Activated naive CD8-positive, alpha-beta T cell treated with anti-CD3 and anti-CD28 coated beads, Interleukin-2, amount 50 U/mL, for 16 hours (primary cell): Measurements from ENCODE around the gene VPS33B.
A peak's percentile ranks its signal among the peaks of the same experiment; 100 is the strongest.

ENCODE experiments used
- DNase-seq: peaks from one replicate; pipeline ENCODE4 v3.0.0-alpha.2; 2020; ENCODE audit warnings: low read depth, low spot score

VPS33B gene

DNA sequence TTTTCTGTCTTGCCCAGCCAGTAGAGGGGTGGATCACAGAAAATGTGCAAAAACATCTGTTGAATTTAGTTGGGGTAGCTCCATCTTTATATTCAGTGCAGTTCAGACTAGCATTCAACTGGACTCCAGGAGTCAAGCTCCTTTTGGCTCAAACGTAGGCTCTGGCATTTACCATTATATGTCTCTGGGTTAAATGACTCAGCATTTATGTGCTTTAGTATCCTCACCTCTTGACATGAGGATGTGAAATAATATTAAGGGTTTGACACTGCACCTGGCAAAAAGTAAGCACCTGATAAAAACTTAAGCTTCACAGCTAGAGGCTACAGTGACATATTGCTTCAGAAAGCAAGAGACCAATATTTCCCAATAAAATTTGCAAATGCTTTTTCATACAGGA, 42.8 kb downstream of the VPS33B start:
- no peak for DNase-seq

DNA sequence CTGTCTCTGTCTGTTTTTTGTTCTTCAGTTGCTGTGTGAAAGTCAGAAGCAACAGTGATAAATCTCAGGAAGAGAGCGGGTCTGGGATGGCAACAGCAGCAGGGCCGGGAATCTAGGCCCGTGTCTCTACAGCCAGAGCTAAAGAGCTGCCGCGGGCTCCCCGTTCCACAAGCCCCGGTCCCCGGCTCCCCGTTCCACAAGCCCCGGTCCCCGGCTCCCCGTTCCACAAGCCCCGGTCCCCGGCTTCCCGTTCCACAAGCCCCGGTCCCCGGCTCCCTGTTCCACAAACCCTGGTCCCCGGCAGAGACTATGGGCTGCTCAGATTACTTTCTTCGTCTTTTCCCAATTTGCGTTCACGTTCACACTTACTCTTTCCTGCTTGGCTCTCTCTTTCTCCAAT, 48.2 kb downstream of the VPS33B start:
- DNase-seq = no peak

DNA sequence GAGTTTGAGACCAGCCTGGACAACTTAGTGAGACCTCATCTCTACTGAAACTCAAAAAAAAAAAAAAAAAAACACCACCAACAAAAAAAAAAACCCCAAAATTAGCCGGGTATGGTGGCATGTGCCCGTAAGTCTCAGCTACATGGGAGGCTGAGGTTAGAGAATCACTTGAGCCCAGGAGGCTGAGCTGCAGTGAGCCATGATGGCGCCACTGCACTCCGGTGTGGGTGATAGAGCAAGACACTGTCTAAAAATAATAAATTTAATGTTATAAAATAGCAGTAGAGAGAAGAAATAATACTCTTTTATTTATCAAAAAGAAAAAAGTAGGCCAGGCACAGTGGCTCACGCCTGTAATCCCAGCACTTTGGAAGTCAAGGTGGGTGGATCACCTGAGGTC, 50.3 kb downstream of the VPS33B start:
- no peak for DNase-seq

DNA sequence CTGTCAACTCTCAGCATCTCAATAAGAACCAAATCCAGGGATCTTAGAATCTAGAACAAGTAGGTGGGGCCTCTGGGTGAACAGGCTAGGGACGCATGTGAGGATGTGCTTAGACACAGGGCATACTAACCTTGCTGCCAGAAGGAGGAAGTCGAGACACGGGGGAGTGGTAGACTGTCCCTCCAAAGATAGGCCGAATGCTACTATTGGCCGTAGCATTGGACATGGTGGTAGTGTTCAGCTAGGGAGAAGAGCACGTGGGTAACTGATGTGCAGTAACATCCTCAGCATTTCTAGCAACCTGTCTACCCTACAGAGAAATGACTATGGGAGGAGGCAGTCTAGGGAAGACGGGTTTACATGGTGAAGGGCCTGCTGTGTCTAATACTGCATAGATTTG, 52.1 kb downstream of the VPS33B start:
- no peak for DNase-seq

DNA sequence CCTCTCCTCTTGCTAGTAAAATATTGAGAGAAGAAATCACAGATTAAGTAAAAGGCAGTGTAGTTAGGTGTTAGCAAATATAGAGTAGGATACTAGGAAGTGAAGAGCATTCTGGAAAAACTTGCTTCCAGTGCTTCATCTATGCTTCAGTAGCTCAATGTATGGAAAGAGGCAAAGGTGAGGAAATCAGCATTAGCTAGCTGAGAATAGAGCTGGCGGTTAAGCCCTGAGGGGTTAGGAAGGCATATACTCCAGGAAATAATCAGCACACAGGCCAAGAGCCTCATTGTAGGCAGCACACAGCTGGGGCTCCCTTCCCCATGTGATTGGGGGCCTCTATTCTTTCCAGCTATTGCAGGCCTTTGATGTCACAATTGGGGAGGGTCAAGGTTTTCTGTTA, 54.0 kb downstream of the VPS33B start:
- DNase-seq = no peak

DNA sequence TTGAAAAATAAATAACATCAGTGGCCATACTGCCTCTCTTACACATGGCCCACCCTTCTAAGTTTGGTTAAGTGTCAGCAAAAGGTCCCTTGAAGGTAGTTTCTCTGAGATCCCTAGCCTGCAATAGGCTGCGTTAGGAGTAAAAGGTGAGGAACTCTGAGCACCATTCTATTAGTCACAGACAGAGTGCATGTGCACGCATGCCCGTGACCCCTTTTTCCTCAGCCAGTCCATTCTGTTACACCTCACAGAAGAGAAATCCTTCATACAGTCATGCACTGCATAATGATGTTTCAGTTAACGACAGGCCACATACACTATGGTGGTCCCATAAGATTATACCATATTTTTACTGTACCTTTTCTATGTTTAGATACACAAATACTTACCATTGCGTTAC, 55.2 kb downstream of the VPS33B start:
- DNase-seq = no peak

DNA sequence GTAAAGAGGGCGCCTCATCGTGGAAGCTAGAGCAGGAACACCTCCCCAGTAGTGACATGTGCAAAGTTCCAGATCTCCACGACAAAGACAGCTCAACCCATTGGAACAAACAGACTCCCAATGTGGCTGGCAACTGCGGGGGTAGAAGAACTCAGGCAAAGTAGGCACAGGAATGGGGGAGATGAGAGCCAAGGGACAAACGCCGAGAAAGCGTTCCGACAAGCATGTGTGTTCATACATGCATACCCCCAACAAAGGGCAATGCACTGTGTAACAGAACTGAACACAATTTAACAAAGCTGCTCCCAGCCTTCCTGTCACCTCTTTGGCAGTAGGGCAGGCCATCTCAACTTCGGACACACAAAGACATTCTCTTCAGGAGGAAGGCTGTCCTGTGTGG, 56.1 kb downstream of the VPS33B start:
- DNase-seq = no peak

DNA sequence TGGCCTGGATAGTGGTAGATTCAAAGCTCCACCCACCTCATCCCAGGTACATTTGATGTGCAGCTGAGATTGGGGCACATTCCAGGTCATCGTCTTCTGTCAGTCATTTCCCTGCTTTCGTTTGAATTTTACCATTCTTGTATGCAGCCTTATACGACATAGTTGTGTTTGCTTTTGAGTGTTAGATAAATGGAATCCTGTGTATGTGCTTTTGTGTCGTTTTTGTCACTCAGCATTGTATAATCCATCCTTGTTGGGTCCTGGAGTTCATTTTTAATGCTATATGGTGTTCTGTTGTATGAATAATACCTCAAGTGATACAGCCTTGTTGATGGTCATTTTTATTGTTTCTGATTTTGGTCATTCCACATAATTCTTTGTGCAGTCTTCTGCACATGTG, 60.4 kb downstream of the VPS33B start:
- no peak for DNase-seq

DNA sequence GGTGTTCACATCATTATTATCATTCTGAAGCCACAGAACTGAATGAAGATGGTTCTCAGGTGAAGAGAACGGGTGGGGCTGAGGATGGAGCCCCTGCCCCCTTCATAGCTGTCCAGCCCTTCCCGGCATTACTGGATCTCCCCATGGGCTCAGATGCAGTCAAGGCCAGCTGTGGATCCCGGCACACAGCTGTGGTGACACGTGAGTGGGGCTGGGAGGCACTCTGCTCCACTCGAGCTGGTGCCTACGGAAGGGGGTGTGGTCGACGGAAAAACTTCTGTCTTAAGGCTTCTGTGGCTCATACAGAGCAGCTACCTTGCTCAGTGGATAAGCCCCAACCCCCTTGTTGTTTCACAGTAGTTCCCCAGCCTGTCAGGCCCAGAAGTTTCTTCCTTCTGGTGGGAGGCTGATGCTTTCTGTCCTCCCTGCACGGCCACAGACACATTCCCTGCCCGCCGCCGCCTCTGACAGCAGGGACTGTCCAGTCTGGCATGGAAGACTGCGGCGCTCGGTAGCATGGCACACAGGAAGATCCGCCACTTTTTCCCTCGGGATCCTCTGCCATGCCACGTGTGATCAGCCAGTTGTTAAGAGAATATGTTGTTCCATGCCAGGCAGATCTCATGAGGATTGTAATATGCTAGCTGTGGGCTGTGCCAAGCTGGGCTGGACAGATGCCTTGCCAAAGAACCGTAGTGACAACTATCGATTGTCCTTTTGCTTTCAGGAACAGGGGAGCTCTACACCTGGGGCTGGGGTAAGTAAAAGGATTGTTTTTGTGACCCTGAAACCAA, 61.9 kb downstream of the VPS33B start:
- DNase-seq = no peak

DNA sequence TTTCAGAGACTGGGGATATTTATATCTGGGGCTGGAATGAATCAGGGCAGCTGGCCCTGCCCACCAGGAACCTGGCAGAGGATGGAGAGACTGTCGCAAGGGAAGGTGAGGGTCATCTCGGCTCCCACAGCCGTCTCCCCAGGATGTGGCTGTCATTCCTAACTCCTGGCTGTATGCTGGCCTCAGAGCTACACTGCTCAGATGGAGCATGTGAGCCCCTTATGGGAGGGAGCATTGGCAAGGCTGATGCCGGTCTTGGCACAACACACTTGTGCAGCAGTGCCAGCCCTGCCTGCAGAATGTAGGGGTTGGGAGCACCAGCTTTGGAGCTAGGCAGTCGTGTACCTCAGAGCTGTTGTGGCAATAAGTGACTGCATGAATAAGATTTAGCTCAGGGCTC, 62.5 kb downstream of the VPS33B start:
- no peak for DNase-seq

DNA sequence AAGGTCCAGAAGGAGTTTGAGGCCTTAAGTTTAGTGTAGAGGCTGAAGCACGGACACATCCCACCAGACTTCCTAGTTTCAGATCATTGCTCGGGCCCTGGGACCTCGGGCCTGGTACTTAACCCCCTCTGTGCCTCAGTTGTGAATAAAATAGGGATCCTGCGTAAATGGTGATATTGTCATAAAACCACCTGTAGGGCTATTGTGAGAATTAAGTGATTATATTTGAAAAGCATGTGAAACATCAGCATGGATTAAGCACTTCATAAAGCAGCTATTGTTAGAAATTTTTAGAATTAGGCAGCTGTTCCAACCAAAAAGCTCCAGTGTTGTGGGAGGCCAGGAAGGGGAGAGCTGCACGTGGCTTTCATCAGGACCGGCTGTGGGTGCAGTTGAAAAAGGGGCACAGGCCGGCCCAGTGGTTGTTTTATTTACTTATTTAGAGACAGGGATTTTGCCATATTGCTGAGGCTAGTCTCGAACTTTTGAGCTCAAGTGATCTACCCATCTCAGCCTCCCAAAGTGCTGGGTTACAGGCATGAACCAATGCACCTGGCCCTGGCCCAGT, 63.3 kb downstream of the VPS33B start:
- no peak for DNase-seq

DNA sequence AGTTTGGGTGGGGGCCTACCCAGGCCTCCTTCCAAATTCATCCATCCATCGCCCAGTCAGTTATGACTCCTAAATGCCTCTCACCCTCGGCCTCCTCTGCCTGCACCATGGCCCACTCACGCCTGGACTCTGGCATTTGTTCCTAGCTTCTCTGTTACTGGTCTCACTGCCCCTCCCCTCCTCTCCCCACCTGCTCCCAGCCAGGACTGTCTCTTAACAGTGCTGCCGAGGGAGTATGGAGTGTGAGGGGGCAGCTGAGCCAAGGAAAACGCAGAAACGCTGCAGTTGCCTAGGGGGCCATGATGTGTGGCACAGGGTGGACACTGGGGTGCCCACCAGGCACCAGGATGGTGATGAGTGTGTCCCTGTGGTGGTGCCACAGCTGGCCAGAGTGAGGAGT, 64.6 kb downstream of the VPS33B start:
- no peak for DNase-seq

DNA sequence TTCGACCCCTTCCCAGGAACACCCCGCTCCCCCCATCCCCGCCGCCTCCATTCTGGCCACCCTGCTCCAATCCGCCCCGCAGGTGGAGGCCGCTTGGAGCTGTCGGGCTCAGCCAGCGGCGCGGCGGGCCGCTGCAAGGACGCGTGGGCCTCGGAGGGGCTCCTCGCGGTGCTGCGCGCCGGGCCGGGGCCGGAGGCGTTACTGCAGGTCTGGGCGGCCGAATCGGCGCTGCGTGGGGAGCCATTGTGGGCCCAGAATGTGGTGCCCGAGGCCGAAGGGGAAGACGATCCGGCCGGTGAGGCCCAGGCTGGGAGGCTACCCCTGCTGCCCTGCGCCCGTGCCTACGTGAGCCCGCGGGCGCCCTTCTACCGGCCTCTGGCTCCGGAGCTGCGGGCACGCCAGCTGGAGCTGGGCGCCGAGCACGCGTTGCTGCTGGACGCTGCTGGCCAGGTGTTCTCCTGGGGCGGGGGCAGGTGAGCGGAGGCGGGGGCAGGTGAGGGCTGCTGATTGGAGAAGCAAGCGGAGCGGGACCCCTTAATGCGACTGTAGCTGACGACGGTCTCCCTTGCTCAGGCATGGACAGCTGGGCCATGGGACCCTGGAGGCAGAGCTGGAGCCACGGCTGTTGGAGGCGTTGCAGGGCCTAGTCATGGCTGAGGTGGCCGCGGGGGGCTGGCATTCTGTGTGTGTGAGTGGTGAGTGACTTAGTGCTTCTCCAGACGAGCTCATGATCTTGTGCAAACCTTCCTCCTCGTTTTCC, 65.2 kb downstream of the VPS33B start:
- DNase-seq = no peak

DNA sequence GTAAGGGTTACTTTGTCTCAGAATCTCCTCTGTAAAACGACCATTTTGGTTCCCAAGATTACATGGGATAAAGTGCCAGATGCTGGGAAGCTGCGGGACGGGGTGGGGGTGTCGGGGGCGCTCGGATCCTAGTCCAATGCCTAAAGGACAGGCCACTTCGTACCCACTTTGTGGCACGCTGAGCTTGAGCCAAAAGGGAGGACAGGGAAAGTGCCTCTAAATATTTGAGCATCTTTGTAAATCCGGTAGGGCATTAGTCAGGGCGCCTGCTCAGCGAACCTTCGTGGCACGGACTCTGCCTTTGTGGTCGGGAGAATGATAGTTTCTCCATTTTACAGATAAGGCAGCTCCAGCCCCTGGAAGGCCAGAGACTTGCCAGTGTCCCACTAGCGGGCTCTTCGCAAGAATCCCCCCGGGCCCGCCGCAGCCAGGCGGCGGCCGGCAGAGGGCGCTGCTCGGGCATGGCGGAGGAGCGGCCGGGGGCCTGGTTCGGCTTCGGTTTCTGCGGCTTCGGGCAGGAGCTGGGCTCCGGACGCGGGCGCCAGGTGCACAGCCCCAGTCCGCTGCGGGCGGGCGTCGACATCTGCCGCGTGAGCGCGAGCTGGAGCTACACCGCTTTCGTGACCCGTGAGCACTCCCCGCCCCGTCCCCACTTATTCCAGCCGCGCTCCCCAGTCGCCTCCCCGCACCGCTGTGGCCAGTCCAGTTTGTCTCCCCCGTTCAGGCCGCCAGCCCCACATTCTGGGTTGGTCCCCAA, 65.9 kb downstream of the VPS33B start:
- DNase-seq = peak; percentile 19

DNA sequence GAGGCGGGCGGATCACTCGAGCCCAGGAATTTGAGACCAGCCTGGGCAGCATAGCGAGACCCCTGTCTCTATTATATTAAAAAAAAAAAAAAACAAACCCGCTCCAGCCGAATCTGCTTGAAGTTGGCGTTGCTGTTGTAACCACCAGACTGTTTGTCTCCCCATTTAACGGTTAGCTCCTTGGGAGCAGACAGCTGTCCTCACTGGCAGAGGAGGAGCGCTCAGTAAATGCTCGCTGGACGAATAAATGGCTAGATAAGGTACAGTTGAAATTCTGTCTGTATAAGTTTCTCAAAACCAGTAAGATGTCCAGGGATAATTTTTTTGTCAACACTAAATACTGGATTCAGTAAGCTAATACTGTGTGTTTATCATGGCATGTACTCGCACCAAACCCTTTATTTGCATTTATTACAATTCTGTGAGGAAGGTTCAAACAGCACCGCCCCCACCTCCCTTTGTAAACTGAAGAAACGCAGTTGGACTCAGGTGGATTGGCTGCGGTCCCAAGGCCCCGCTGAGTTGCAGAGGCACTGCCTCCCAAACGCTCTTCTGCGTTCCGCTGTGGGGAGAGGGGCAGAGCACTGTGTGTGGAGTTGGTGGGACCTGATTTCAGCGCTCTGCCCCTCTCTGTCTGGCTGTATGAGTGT, 66.6 kb downstream of the VPS33B start:
- DNase-seq = no peak

DNA sequence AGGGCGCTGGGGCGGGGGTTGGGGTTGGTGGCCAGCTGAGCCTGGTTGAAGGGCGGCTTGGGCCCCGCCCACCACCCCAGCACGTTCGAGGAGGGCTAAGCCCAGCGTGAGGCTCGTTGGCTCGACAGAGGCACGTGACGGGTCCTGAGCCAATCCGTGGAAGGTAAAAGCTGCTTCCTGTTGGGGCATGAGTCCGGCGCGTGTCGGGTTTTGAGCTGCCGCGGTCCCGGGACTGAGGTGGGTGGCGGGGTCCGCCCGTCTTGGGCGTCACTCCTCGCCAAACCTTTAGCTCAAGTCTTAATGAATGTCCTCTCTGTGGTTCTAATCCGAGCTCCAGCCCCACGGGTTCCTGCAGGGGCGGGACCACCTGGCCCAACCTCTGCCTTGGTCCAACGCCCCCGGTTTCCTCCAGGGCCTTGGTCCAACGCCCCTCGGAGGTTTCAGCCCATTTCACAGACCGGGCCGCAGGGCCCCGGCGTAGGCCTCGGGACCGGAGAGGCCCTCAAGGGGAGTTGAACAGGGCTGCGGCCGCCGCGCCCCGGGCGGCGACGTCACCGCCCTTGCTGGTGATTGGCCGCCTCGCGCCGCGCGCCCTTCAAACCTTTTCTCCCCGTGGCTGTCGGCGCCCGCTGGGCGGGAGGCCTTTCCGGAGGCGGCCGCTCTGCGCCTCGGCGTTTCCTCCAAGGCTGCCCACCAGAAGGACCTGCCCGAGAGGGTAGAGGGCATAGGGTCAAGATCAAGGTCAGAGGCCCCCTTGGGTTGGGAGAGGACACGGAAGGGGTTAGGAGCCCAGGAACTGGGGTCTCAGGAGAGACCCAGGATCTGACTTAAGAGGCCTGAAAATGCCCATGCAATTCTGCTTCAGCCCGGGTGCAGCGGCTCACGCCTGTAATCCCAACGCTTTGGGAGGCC, 67.4 kb downstream of the VPS33B start, which contains the start of gene RCCD1:
RCCD1 (plus strand) TSS at position 173 of the 912 bp plus-strand sequence. CDS start 1,851 bp downstream, outside the sequence.
- peak; percentile 76 for DNase-seq

DNA sequence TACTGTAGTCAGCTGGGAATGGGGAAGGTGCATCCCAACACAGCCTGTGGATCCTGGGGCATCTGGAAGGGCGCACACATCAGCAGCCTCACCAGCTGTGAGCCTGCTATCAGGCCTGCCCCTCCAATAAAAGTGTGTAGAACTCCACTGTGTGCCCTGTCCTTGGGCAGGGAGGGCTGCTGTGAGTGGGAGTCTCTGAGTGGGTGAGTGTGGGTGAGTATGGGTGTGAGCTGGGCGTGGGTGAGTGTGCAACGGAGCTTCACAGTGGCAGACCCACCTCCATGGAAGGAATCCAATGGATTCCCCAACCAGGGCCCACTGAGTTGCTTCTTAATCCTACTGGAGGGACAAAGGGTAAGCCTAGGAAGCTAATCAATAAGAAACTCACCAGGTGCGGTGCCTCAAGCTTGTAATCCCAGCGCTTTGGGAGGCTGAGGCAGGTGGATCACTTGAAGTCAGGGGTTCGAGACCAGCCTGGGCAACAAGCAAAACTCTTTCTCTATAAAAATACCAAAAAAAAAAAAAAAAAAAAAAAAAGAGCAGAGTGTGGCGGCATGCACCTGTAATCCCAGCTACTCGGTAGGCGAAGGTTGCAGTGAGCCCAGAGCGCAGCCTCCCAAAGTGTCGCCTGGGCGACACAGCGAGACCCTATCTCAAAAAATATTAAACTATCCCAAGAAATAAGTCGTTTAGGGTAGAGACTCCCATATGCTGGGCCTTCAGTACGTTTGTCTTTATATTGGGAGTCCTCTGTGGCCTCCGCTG, 68.3 kb downstream of the VPS33B start:
- DNase-seq = no peak

DNA sequence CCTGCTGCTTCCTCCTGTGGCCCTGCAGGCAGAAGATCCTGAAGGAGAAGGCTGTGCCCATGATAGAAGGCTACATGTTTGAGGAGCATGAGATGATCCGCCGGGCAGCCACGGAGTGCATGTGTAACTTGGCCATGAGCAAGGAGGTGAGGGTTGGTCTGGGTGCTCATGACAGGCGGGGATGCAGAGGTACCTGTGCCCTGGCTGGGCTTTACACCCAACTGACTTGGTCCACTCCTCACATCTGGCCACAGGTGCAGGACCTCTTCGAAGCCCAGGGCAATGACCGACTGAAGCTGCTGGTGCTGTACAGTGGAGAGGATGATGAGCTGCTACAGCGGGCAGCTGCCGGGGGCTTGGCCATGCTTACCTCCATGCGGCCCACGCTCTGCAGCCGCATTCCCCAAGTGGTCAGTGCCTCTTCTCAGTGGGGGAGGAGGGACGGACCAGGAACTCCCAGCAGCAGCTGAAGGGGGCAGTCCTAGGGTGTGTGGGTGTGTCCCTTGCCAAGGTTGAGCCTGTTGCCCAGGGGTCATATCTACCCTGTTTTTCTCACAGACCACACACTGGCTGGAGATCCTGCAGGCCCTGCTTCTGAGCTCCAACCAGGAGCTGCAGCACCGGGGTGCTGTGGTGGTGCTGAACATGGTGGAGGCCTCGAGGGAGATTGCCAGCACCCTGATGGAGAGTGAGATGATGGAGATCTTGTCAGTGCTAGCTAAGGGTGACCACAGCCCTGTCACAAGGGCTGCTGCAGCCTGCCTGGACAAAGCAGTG, 69.3 kb downstream of the VPS33B start:
- no peak for DNase-seq

DNA sequence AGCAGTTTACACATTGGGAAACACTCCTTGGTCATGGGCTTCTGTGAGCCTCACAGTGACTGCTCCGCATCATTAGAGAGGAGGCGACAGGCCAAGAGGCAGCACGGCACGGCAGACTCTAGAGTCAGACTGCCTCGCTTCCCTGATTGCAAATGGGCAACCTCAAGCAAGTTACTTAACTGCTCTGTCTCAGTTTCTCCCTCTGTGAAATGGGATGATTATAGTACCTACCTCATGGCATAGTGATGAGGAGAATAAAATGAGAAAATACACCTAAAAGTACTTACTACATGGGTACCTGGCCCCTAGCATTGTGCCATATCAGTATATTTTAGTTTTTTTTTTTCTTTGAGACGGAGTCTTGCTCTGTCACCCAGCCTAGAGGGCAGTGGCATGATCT, 71.7 kb downstream of the VPS33B start:
- no peak for DNase-seq
